Mesendoderm (in vitro differentiated cells): ENCODE data around the gene WASF3.

Experiments
- DNase-seq: peaks from one replicate; pipeline ENCODE4 v3.0.0; 2013
- H2AK5ac ChIP-seq: 2 replicates; pipeline ENCODE4 v1.6.1; 2013; ENCODE audit warnings: low read length, inconsistent platforms
- H2BK120ac ChIP-seq: 2 replicates; pipeline ENCODE4 v1.6.1; 2013; ENCODE audit warnings: low read depth, mild to moderate bottlenecking, low read length, moderate library complexity, mixed read lengths
- H2BK15ac ChIP-seq: replicated peaks from 2 replicates; pipeline ENCODE4 v1.6.1; 2013; ENCODE audit warnings: low read depth, mild to moderate bottlenecking, moderate library complexity
- H2BK5ac ChIP-seq: 2 replicates; pipeline ENCODE4 v1.6.1; 2013; ENCODE audit warnings: low read length, inconsistent platforms
- H3K18ac ChIP-seq: 2 replicates; pipeline ENCODE4 v1.6.1; 2013; ENCODE audit warnings: mild to moderate bottlenecking, low read length, mixed read lengths
- H3K23ac ChIP-seq: one replicate; pipeline ENCODE4 v1.6.1; 2013; ENCODE audit warnings: low read length
- H3K27ac ChIP-seq: 2 replicates; pipeline ENCODE4 v1.5.1; 2013; ENCODE audit warnings: low read depth, mild to moderate bottlenecking, inconsistent platforms, low read length, moderate library complexity
- H3K27me3 ChIP-seq: 2 replicates; pipeline ENCODE4 v1.6.1; 2013; ENCODE audit warnings: low read length, control low read depth, mild to moderate bottlenecking, inconsistent platforms; ENCODE audit not compliant: insufficient read depth, poor library complexity
- H3K36me3 ChIP-seq: 2 replicates; pipeline ENCODE4 v1.6.1; 2013; ENCODE audit warnings: low read length, inconsistent platforms; ENCODE audit not compliant: control insufficient read depth, insufficient read depth
- H3K4ac ChIP-seq: one replicate; pipeline ENCODE4 v1.6.1; 2013; ENCODE audit warnings: low read depth, mild to moderate bottlenecking, low read length, moderate library complexity
- H3K4me1 ChIP-seq: 2 replicates; pipeline ENCODE4 v1.6.1; 2013; ENCODE audit warnings: low read depth, low read length, inconsistent platforms; ENCODE audit not compliant: control insufficient read depth
- H3K4me2 ChIP-seq: 2 replicates; pipeline ENCODE4 v1.6.1; 2013; ENCODE audit warnings: low read length
- H3K4me3 ChIP-seq: 2 replicates; pipeline ENCODE4 v1.5.1; 2013; ENCODE audit warnings: mild to moderate bottlenecking, low read length
- H3K56ac ChIP-seq: one replicate; pipeline ENCODE4 v1.6.1; 2013; ENCODE audit warnings: low read length
- H3K79me1 ChIP-seq: 2 replicates; pipeline ENCODE4 v1.6.1; 2013; ENCODE audit warnings: low read length, inconsistent platforms
- H3K79me2 ChIP-seq: 2 replicates; pipeline ENCODE4 v1.6.1; 2013; ENCODE audit warnings: mild to moderate bottlenecking, low read length; ENCODE audit not compliant: control insufficient read depth, insufficient read depth
- H3K9ac ChIP-seq: 2 replicates; pipeline ENCODE4 v1.6.1; 2013; ENCODE audit warnings: low read length, inconsistent platforms
- H4K5ac ChIP-seq: one replicate; pipeline ENCODE4 v1.6.1; 2013; ENCODE audit warnings: low read length
- H4K8ac ChIP-seq: one replicate; pipeline ENCODE4 v1.6.1; 2013; ENCODE audit warnings: low read depth, mild to moderate bottlenecking, control low read depth, low read length, moderate library complexity
- WGBS: extraction: QIAGEN DNeasy Blood & Tissue Kit; methylation state at CpG from one replicate; pipeline ENCODE4 v1.1.7; 2013; ENCODE audit warnings: low lambda C conversion rate, missing lambda C conversion rate; ENCODE audit not compliant: insufficient coverage; ENCODE audit errors: extremely low coverage; 5-methylcytosine and 5-hydroxymethylcytosine counted together

The WASF3 gene

GRCh38 chr13:26517936-26518335 lies 39.5 kb upstream of the WASF3 start:
- H3K79me2 ChIP-seq: no peaks in the 10 kb centered on the region
- no CpG with 5 or more reads among the region's 2 CpGs for WGBS

GRCh38 chr13:26518451-26518959 lies 39.0 kb upstream of the WASF3 start:
- Histone ChIP-seq H3K79me2 (no peaks in the 10 kb centered on the region), H3K79me1 (no peaks in the 10 kb centered on the region), H2BK5ac (no peak overlapping the region), H2AK5ac (no peak overlapping the region), H3K18ac (no peak overlapping the region), H3K56ac (no peak overlapping the region), H2BK15ac (no peak overlapping the region), H3K27me3 (no peaks in the 10 kb centered on the region), H4K5ac (no peak overlapping the region), H3K27ac (no peak overlapping the region), H3K9ac (no peak overlapping the region), H2BK120ac (no peak overlapping the region), H3K4me2 (no peak overlapping the region), H3K36me3 (no peaks in the 10 kb centered on the region), H3K4me3 (no peak overlapping the region), H3K4me1 (peaks cover 2% of the 10 kb centered on the region), H3K23ac (no peak overlapping the region), H4K8ac (no peak overlapping the region), H3K4ac (no peak overlapping the region)
- DNase-seq: peak; percentile 27
- WGBS: no CpG with 5 or more reads among the region's 5 CpGs

More at GRCh38 chr13:26517936-26518335, 39.5 kb upstream of the WASF3 start:
- Histone ChIP-seq H2BK120ac (no peak overlapping the region), H3K4me1 (peaks cover 2% of the 10 kb centered on the region), H3K56ac (no peak overlapping the region), H3K4ac (no peak overlapping the region), H3K27ac (no peak overlapping the region), H3K18ac (no peak overlapping the region), H4K5ac (no peak overlapping the region), H3K9ac (no peak overlapping the region), H4K8ac (no peak overlapping the region), H3K27me3 (no peaks in the 10 kb centered on the region), H2AK5ac (no peak overlapping the region), H3K36me3 (no peaks in the 10 kb centered on the region), H3K23ac (no peak overlapping the region), H2BK15ac (no peak overlapping the region), H3K4me3 (no peak overlapping the region), H3K4me2 (no peak overlapping the region), H2BK5ac (no peak overlapping the region), H3K79me1 (no peaks in the 10 kb centered on the region)
- DNase-seq: no peak

- no peak overlapping the region for H3K4ac ChIP-seq
- no peak overlapping the region for H2BK5ac ChIP-seq
- H3K36me3 ChIP-seq: no peaks in the 10 kb centered on the region
- H3K23ac ChIP-seq: no peak overlapping the region
- no peak overlapping the region for H3K27ac ChIP-seq
- no peak overlapping the region for H2BK15ac ChIP-seq
- H3K56ac ChIP-seq: no peak overlapping the region
- H3K4me1 ChIP-seq: no peaks in the 10 kb centered on the region
- no peak overlapping the region for H3K18ac ChIP-seq
- H2BK120ac ChIP-seq: no peak overlapping the region
- H3K79me2 ChIP-seq: no peaks in the 10 kb centered on the region
- DNase-seq: no peak
- no CpG with 5 or more reads among the region's 5 CpGs for WGBS
- no peak overlapping the region for H3K4me2 ChIP-seq
- H2AK5ac ChIP-seq: no peak overlapping the region
- H3K27me3 ChIP-seq: no peaks in the 10 kb centered on the region
- H4K8ac ChIP-seq: no peak overlapping the region
- H3K4me3 ChIP-seq: no peak overlapping the region
- no peaks in the 10 kb centered on the region for H3K79me1 ChIP-seq
- H3K9ac ChIP-seq: no peak overlapping the region
- H4K5ac ChIP-seq: no peak overlapping the region
Observed at GRCh38 chr13:26522571-26522970, 34.9 kb upstream of the WASF3 start.

- Histone ChIP-seq H3K23ac (no peak overlapping the region), H3K79me2 (no peaks in the 10 kb centered on the region), H3K4me2 (no peak overlapping the region), H3K79me1 (no peaks in the 10 kb centered on the region), H3K56ac (no peak overlapping the region), H2AK5ac (no peak overlapping the region), H3K9ac (no peak overlapping the region), H3K18ac (no peak overlapping the region), H2BK15ac (no peak overlapping the region), H3K27ac (no peak overlapping the region), H3K4me3 (no peak overlapping the region), H4K8ac (no peak overlapping the region), H3K27me3 (no peaks in the 10 kb centered on the region), H2BK5ac (no peak overlapping the region), H3K4ac (no peak overlapping the region), H3K4me1 (no peaks in the 10 kb centered on the region), H4K5ac (no peak overlapping the region), H2BK120ac (no peak overlapping the region), H3K36me3 (no peaks in the 10 kb centered on the region)
- no peak for DNase-seq
- WGBS: no CpG with 5 or more reads among the region's 6 CpGs
Observed at GRCh38 chr13:26523007-26523406, 34.5 kb upstream of the WASF3 start.

GRCh38 chr13:26525528-26525927 lies 32.0 kb upstream of the WASF3 start:
- Histone ChIP-seq H3K79me1 (no peaks in the 10 kb centered on the region), H4K8ac (no peak overlapping the region), H3K4ac (no peak overlapping the region), H4K5ac (no peak overlapping the region), H2AK5ac (no peak overlapping the region), H3K79me2 (no peaks in the 10 kb centered on the region), H3K4me1 (no peaks in the 10 kb centered on the region), H3K56ac (no peak overlapping the region), H3K27ac (no peak overlapping the region), H2BK15ac (no peak overlapping the region), H3K4me2 (no peak overlapping the region), H3K9ac (no peak overlapping the region), H3K36me3 (no peaks in the 10 kb centered on the region), H2BK120ac (no peak overlapping the region), H3K27me3 (no peaks in the 10 kb centered on the region), H2BK5ac (no peak overlapping the region), H3K4me3 (no peak overlapping the region), H3K23ac (no peak overlapping the region), H3K18ac (no peak overlapping the region)
- DNase-seq: no peak

- H3K18ac ChIP-seq: no peak overlapping the region
- no peak overlapping the region for H4K5ac ChIP-seq
- no peak overlapping the region for H2BK120ac ChIP-seq
- H3K79me1 ChIP-seq: no peaks in the 10 kb centered on the region
- no peak overlapping the region for H3K4me3 ChIP-seq
- H2BK5ac ChIP-seq: no peak overlapping the region
- no peaks in the 10 kb centered on the region for H3K36me3 ChIP-seq
- H3K56ac ChIP-seq: no peak overlapping the region
- no peak overlapping the region for H3K4me2 ChIP-seq
- no CpG with 5 or more reads among the region's 2 CpGs for whole genome bisulfite sequencing
- no peak overlapping the region for H3K4ac ChIP-seq
- no peak overlapping the region for H3K23ac ChIP-seq
- DNase-seq: no peak
- H4K8ac ChIP-seq: no peak overlapping the region
- H3K27me3 ChIP-seq: no peaks in the 10 kb centered on the region
- no peaks in the 10 kb centered on the region for H3K79me2 ChIP-seq
- no peak overlapping the region for H3K9ac ChIP-seq
- no peak overlapping the region for H3K27ac ChIP-seq
- no peaks in the 10 kb centered on the region for H3K4me1 ChIP-seq
- H2BK15ac ChIP-seq: no peak overlapping the region
- no peak overlapping the region for H2AK5ac ChIP-seq
Observed at GRCh38 chr13:26526702-26527216, 30.7 kb upstream of the WASF3 start.
